ENCODE results near the gene SOX5. TPM values are rescaled to one million over a fixed set of nuclear protein-coding genes. Genes with fewer than 3 reads are reported as not detected.
"Not testable (repeated sequence)": the region's sequence is repeated elsewhere in the genome, so short reads cannot be mapped to it uniquely, and the experiment has no call there.

Gene SOX5
- total RNA-seq, 1 donor from 2014 or later = 0.48 TPM

- ATAC-seq = no peak
These were observed 119.3 kb downstream of the SOX5 start for GRCh38 chr12:23830210-23830609.

- ATAC-seq = no peak
These were observed 122.1 kb downstream of the SOX5 start for GRCh38 chr12:23827353-23827752.

- not testable (repeated sequence) for ATAC-seq
These were observed 124.3 kb downstream of the SOX5 start for GRCh38 chr12:23825124-23825523.

- ATAC-seq = no peak
These were observed 125.1 kb downstream of the SOX5 start for GRCh38 chr12:23824358-23824757.

- not testable (repeated sequence) for ATAC-seq
These were observed 126.6 kb downstream of the SOX5 start for GRCh38 chr12:23822883-23823282.

GRCh38 chr12:23817345-23817744 lies 132.1 kb downstream of the SOX5 start:
- no peak for ATAC-seq

- ATAC-seq = no peak
These were observed 133.0 kb downstream of the SOX5 start for GRCh38 chr12:23816394-23816851.

- ATAC-seq = no peak
These were observed 133.7 kb downstream of the SOX5 start for GRCh38 chr12:23815810-23816209.

GRCh38 chr12:23813206-23813605 lies 136.3 kb downstream of the SOX5 start:
- no peak for ATAC-seq

- no peak for ATAC-seq
These were observed 139.1 kb downstream of the SOX5 start for GRCh38 chr12:23810329-23810902.

- ATAC-seq = no peak
These were observed 145.9 kb downstream of the SOX5 start for GRCh38 chr12:23803540-23803939.

GRCh38 chr12:23795494-23795893 lies 154.0 kb downstream of the SOX5 start:
- no peak for ATAC-seq

GRCh38 chr12:23781118-23781517 lies 168.4 kb downstream of the SOX5 start:
- no peak for ATAC-seq

GRCh38 chr12:23775208-23775607 lies 174.3 kb downstream of the SOX5 start:
- ATAC-seq = no peak

- no peak for ATAC-seq
These were observed 178.1 kb downstream of the SOX5 start for GRCh38 chr12:23771240-23771949.

GRCh38 chr12:23770202-23770938 lies 179.1 kb downstream of the SOX5 start:
- ATAC-seq = no peak

GRCh38 chr12:23767834-23768233 lies 181.6 kb downstream of the SOX5 start:
- ATAC-seq = no peak

GRCh38 chr12:23763724-23764123 lies 185.7 kb downstream of the SOX5 start:
- no peak for ATAC-seq

- no peak for ATAC-seq
These were observed 189.0 kb downstream of the SOX5 start for GRCh38 chr12:23760495-23760894.

GRCh38 chr12:23758608-23759007 lies 190.9 kb downstream of the SOX5 start:
- no peak for ATAC-seq

- no peak for ATAC-seq
These were observed 191.9 kb downstream of the SOX5 start for GRCh38 chr12:23757541-23757962.

- ATAC-seq = no peak
These were observed 193.1 kb downstream of the SOX5 start for GRCh38 chr12:23756416-23756815.

GRCh38 chr12:23753628-23754365 lies 195.7 kb downstream of the SOX5 start:
- ATAC-seq = no peak
